Measurements from ENCODE around the gene DLG1. TPM values are rescaled to one million over a fixed set of nuclear protein-coding genes. Genes with fewer than 3 reads are reported as not detected.

Gene DLG1
- polyA plus RNA-seq, 1 donor from 2014 or later = 43.9 TPM

DNA sequence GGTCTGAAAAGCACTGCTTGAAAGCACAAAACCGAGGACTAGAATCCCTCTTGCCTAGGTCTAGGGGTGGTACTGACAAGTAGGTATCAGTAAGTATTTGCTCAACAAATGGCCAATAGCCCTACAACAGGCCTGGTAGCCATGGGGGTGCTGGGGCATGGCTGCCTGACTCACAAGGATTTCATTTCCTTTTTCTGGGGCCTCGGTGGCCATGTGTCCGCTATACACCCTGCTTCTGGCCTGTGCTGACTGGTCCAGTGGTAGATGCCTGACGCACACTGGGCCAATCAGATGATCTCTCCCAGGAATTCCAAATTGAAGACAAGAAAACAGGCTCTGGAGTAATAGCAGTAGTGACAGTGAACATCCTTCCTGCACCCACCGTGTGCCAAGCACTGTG is 298.2 kb downstream of the DLG1 start:
- H3K79me2 ChIP-seq (replicated peaks; ENCODE audit: insufficient read depth, low read length) = no peaks in the 10 kb centered on the region
- no peak overlapping the region for H3K4me3 ChIP-seq (ENCODE audit: low read length)
- H3K9me3 ChIP-seq (ENCODE audit: low read length) = no peaks in the 10 kb centered on the region
- H3K4me2 ChIP-seq (ENCODE audit: low read length) = no peak overlapping the region
- H3K9me2 ChIP-seq (ENCODE audit: insufficient read depth, low read length) = no peaks in the 10 kb centered on the region
- H3K27me3 ChIP-seq (ENCODE audit: insufficient read depth, low read depth, low read length) = peaks cover 4% of the 10 kb centered on the region
- H2AFZ ChIP-seq (ENCODE audit: low read depth, low read length) = no peak overlapping the region
- H3F3A ChIP-seq (ENCODE audit: insufficient read depth, low read length, poor library complexity, severe bottlenecking) = no peaks in the 10 kb centered on the region
- TF ChIP-seq MXI1 (conservative IDR thresholded peaks at IDR 0.05; ENCODE audit: poor library complexity, severe bottlenecking) = no peak
- no peak for TF ChIP-seq REST (IDR thresholded peaks at IDR 0.05; ENCODE audit: borderline replicate concordance)
- TF ChIP-seq POLR2AphosphoS5 (IDR thresholded peaks at IDR 0.05) = no peak
- TF ChIP-seq TAF1 (IDR thresholded peaks at IDR 0.05; ENCODE audit: low read depth) = no peak
- TF ChIP-seq EZH2 (IDR thresholded peaks at IDR 0.05; ENCODE audit: borderline replicate concordance, insufficient read depth, low read length, poor library complexity, severe bottlenecking) = no peak
- TF ChIP-seq CTCF (IDR thresholded peaks at IDR 0.05; ENCODE audit: poor library complexity, severe bottlenecking) = no peak
- no peak for TF ChIP-seq EP300 (conservative IDR thresholded peaks at IDR 0.05; ENCODE audit: poor library complexity, severe bottlenecking)
- no peak for TF ChIP-seq SMC3 (conservative IDR thresholded peaks at IDR 0.05; ENCODE audit: poor library complexity)
- TF ChIP-seq RAD21 (conservative IDR thresholded peaks at IDR 0.05) = no peak
- H3K27ac ChIP-seq (ENCODE audit: low read length) = no peak overlapping the region
- H3K9ac ChIP-seq (ENCODE audit: low read length) = no peak overlapping the region
- H4K20me1 ChIP-seq (ENCODE audit: insufficient read depth) = no peaks in the 10 kb centered on the region
- no peaks in the 10 kb centered on the region for H3K36me3 ChIP-seq (ENCODE audit: insufficient read depth, low read length)

DNA sequence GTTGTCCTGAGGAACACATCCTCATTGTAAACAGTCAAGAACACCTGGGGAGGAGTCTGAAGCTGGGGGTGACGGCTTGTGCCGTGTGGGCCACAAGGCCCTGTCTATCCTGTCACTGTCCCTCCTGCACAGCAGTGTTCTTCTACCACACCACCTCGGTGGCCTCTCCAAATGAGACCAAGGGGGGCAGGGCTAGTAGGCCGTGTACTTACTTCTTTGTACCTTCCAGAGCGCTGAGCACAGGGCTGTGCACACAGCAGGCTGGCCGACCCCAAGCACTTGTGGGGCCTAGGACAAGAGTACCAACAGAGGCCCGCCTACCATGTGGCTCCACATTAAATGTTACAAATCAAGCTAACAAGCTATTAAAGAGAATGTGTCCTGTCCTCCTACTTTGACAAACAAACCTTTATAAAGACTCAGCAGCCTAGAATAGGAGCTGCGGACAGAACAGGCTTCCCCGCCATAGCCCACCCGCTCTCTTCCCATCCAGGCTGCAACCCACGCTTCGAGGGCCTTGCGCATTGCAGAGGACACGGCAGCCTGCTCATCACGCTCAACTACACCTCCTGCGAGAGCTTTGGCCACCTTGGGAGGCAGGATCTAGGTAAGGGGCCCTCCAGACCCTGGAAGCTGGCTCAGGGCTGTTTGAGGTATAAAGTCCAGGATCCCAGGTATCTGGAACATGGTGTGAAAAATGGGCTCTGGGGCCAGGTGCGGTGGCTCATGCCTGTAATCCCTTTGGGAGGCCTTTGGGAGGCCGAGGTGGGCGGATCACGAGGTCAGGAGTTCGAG is 299.2 kb downstream of the DLG1 start:
- Histone ChIP-seq H4K20me1 (ENCODE audit: insufficient read depth) (no peaks in the 10 kb centered on the region), H3K79me2 (replicated peaks; ENCODE audit: insufficient read depth, low read length) (no peaks in the 10 kb centered on the region), H3K4me2 (ENCODE audit: low read length) (no peak overlapping the region), H3K9ac (ENCODE audit: low read length) (no peak overlapping the region), H3K4me3 (ENCODE audit: low read length) (no peak overlapping the region), H3K9me2 (ENCODE audit: insufficient read depth, low read length) (no peaks in the 10 kb centered on the region), H3K36me3 (ENCODE audit: insufficient read depth, low read length) (no peaks in the 10 kb centered on the region), H3K27me3 (ENCODE audit: insufficient read depth, low read depth, low read length) (peaks cover 4% of the 10 kb centered on the region), H3K9me3 (ENCODE audit: low read length) (no peaks in the 10 kb centered on the region), H3K27ac (ENCODE audit: low read length) (no peak overlapping the region), H2AFZ (ENCODE audit: low read depth, low read length) (no peak overlapping the region), H3F3A (ENCODE audit: insufficient read depth, low read length, poor library complexity, severe bottlenecking) (no peaks in the 10 kb centered on the region)
- TF ChIP-seq CTCF (IDR thresholded peaks at IDR 0.05; ENCODE audit: poor library complexity, severe bottlenecking) = no peak
- no peak for TF ChIP-seq POLR2AphosphoS5 (IDR thresholded peaks at IDR 0.05)
- TF ChIP-seq RAD21 (conservative IDR thresholded peaks at IDR 0.05) = no peak

Measured in neural cell (in vitro differentiated cells).